Nephron progenitor cell (in vitro differentiated cells): ENCODE data around the gene HDAC5.
"Not testable (repeated sequence)": the region's sequence is repeated elsewhere in the genome, so short reads cannot be mapped to it uniquely, and the experiment has no call there.

Source experiments
- DNase-seq: peaks from one replicate; pipeline ENCODE4 v3.0.0; 2021
- H3K27ac Mint-ChIP-seq: 2 replicates; pipeline ENCODE4 v1.8.0; 2021; ENCODE audit warnings: mild to moderate bottlenecking, moderate library complexity, mixed read lengths
- H3K27me3 Mint-ChIP-seq: 2 replicates; pipeline ENCODE4 v1.8.0; 2021; ENCODE audit warnings: mild to moderate bottlenecking, low read depth, mixed read lengths; ENCODE audit not compliant: poor library complexity
- H3K36me3 Mint-ChIP-seq: 2 replicates; pipeline ENCODE4 v1.8.0; 2021; ENCODE audit warnings: low read depth, mixed read lengths
- H3K4me1 Mint-ChIP-seq: 2 replicates; pipeline ENCODE4 v1.8.0; 2021; ENCODE audit warnings: mixed read lengths
- H3K4me3 Mint-ChIP-seq: 2 replicates; pipeline ENCODE4 v1.8.0; 2021; ENCODE audit warnings: mild to moderate bottlenecking, moderate library complexity, mixed read lengths
- H3K9me3 Mint-ChIP-seq: 2 replicates; pipeline ENCODE4 v1.8.0; 2021; ENCODE audit warnings: mild to moderate bottlenecking, moderate library complexity, mixed read lengths
- TF ChIP-seq, protein P1 (sequence below): fragments of 200-600 bp; sonication (generic); IDR thresholded peaks from 2 replicates; pipeline ENCODE4 v1.5.0; 2021; ENCODE audit warnings: antibody characterized with exemption

HDAC5 gene

DNA sequence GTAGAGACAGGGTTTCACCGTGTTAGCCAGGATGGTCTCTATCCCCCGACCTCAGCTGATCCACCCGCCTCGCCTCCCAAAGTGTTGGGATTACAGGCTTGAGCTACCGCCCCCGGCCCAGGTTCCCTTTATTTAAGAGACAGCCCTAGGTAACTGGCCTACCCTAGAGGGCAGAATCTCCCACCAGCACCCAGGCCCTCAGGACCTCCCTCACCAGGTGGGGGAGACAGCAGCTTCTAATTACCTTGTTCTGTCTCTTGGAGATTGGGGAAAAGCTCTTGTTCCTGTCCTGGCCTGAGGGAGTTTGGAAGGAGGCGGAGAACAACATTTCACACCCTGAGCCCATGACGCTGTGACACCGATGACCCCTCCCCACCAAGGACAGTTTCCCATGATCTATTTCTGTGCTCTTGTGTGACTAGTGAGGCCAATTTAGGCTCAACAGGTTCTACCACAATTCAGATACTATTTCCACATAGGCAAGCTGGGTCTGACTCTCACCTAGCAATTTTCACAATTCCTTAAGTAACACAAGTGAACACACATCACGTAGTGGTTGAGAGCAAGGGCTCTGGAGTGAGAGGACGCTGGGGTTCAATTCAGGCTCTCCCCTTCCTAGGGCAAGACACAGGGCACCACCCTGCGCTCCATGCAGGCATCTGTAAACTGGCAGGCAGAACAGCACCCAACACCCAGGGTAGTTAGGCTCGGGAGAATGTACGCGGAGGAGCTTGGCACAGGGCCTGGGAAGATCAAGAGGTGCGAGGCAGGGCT, 20.4 kb downstream of the HDAC5 start:
- DNase-seq: no peak
- Mint-ChIP-seq H3K4me3 (no peak overlapping the region), H3K9me3 (no peaks in the 10 kb centered on the region), H3K36me3 (no peaks in the 10 kb centered on the region), H3K27ac (peak overlapping the region; percentile 71), H3K27me3 (no peaks in the 10 kb centered on the region), H3K4me1 (peaks cover 42% of the 10 kb centered on the region)
- TF ChIP-seq, protein P1, sequence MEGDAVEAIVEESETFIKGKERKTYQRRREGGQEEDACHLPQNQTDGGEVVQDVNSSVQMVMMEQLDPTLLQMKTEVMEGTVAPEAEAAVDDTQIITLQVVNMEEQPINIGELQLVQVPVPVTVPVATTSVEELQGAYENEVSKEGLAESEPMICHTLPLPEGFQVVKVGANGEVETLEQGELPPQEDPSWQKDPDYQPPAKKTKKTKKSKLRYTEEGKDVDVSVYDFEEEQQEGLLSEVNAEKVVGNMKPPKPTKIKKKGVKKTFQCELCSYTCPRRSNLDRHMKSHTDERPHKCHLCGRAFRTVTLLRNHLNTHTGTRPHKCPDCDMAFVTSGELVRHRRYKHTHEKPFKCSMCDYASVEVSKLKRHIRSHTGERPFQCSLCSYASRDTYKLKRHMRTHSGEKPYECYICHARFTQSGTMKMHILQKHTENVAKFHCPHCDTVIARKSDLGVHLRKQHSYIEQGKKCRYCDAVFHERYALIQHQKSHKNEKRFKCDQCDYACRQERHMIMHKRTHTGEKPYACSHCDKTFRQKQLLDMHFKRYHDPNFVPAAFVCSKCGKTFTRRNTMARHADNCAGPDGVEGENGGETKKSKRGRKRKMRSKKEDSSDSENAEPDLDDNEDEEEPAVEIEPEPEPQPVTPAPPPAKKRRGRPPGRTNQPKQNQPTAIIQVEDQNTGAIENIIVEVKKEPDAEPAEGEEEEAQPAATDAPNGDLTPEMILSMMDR: no peak

DNA sequence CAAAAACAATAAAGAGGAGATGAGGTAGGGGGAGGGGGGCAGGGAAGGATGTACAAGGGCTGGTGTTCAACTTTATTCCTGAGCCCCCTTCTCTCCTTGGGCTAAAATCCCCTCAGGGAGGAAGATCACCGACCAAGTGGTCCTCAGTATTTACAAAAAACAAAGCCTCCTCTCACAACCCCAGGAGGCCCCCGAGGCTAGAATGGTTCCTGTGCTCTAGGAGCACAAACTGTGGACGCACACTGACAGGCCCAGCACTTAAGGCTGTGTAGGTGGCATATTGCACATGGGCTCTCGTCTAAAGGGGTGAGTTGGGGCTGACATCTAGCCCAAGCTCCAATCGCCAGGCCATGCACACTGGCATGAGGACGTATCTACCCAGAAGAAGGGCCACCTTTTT, 21.6 kb downstream of the HDAC5 start:
- not testable (repeated sequence) for H3K36me3 Mint-ChIP-seq, H3K4me3 Mint-ChIP-seq, H3K27ac Mint-ChIP-seq, H3K9me3 Mint-ChIP-seq, DNase-seq, H3K27me3 Mint-ChIP-seq
- peaks cover 46% of the 10 kb centered on the region for H3K4me1 Mint-ChIP-seq

- Mint-ChIP-seq H3K27me3 (no peaks in the 10 kb centered on the region), H3K4me1 (peaks cover 49% of the 10 kb centered on the region), H3K27ac (peak overlapping the region; percentile 100), H3K9me3 (no peaks in the 10 kb centered on the region), H3K4me3 (no peak overlapping the region), H3K36me3 (no peaks in the 10 kb centered on the region)
- TF ChIP-seq, protein P1: no peak
- no peak for DNase-seq
Observed at GRCh38 chr17:44097110-44097958, 26.1 kb downstream of the HDAC5 start.

DNA sequence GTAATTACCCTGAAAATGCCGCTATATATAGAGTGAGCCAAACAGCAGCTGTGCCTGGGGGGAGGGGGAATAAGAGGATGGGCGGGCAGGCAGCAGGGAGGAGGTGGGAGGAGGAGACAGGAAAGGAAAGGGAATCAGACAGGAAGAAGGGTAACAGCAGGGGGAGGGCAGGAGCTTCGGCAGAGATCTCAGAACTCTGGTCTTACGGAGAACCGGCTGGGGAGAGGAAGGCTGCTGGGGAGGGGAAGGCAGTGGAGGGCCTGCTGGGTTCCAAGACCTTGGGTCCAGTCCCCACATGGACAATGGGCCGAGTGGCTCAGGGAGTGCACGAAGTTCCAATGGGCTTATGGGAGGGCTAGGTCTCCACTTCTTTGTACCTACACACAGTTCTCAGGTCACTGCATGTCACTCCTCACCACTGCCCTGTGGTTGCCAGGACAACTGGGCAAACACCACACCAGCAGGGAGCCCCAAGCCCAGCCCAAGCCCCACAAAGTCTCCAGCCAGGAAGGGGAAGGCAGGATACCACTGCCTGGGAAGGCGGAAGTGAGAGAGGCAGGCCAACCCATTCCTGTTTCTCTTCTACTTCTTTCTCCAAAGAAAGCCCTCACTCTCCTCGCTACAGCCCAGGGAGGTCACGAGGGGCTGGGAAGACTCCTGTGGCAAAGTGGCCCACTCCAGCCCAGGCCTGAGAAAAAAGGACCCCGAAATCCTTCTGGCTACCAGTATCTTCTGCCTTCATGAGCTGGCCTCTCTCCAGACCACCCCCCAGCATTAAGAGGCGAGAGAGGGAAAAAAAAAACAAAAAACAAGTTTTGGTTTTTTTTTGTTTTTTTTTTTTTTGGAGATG, 27.6 kb downstream of the HDAC5 start:
- Mint-ChIP-seq H3K9me3 (no peaks in the 10 kb centered on the region), H3K27me3 (no peaks in the 10 kb centered on the region), H3K36me3 (peaks cover 11% of the 10 kb centered on the region), H3K27ac (peak overlapping the region; percentile 100), H3K4me3 (peak overlapping the region; percentile 79), H3K4me1 (peaks cover 38% of the 10 kb centered on the region)
- DNase-seq: peak; percentile 75
- TF ChIP-seq, protein P1: no peak

- H3K9me3 Mint-ChIP-seq: no peaks in the 10 kb centered on the region
- H3K4me1 Mint-ChIP-seq: peaks cover 38% of the 10 kb centered on the region
- H3K27me3 Mint-ChIP-seq: no peaks in the 10 kb centered on the region
- peak overlapping the region; percentile 79 for H3K4me3 Mint-ChIP-seq
- H3K27ac Mint-ChIP-seq: peak overlapping the region; percentile 100
- TF ChIP-seq, protein P1: no peak
- H3K36me3 Mint-ChIP-seq: peaks cover 13% of the 10 kb centered on the region
- DNase-seq: no peak
Observed at GRCh38 chr17:44095388-44095646, 28.1 kb downstream of the HDAC5 start.
